A549 (cell line): Measurements from ENCODE around the gene DIAPH2. TPM values are rescaled to one million over a fixed set of nuclear protein-coding genes. Genes with fewer than 3 reads are reported as not detected.

ENCODE experiments used
- ATAC-seq, 2 experiments: fragments of 200-7000 bp in 1 of 2; fragments of >200 bp in 1 of 2; cut with Nextera tagmentation in 1 of 2; cut with Tn5 transposase in 1 of 2; 3 replicates each; pipeline versions ENCODE4 v1.8.0 to v1.9.1; 2018 to 2020; ENCODE audit warnings: mild to moderate bottlenecking in 1 of 2, moderate library complexity in 1 of 2
- CTCF ChIA-PET: fragments of 300-600 bp; sonication (Branson Sonifier 250); formaldehyde crosslinking; extraction: SDS; loops from one replicate; lab custom pipeline; 2021; ENCODE audit warnings: antibody characterized with exemption, inconsistent platforms; lab: Yijun Ruan, JAX
- POLR2A ChIA-PET: fragments of 350-600 bp; formaldehyde crosslinking; extraction: SDS; loops from one replicate; lab custom pipeline; 2021; ENCODE audit warnings: antibody characterized with exemption, inconsistent platforms; lab: Yijun Ruan, JAX
- DNase-seq, 2 experiments: peaks; one replicate each; pipeline versions ENCODE4 v3.0.0 to v3.0.0-alpha.2; 2011 to 2016; ENCODE audit warnings: low read depth in 1 of 2, low spot score in 1 of 2
- FAIRE-seq: peaks from 2 replicates; lab custom pipeline; 2011; peaks lifted over from hg19 to GRCh38; lab: Jason Lieb, UNC
- H3K27ac ChIP-seq, 2 experiments: fragments of >200 bp; sonication (Bioruptor Twin); formaldehyde crosslinking; 3 replicates each; pipeline ENCODE4 v1.5.1; 2016 to 2017
- H3K4me1 ChIP-seq: fragments of >200 bp; sonication (Bioruptor Twin); formaldehyde crosslinking; 3 replicates; pipeline ENCODE4 v1.6.1; 2016
- H3K4me2 ChIP-seq: fragments of >200 bp; sonication (Bioruptor Twin); formaldehyde crosslinking; 3 replicates; pipeline ENCODE4 v1.6.1; 2016
- H3K4me3 ChIP-seq: fragments of >200 bp; sonication (Bioruptor Twin); formaldehyde crosslinking; 3 replicates; pipeline ENCODE4 v1.5.1; 2016
- H3K9me3 ChIP-seq: fragments of >200 bp; sonication (Bioruptor Twin); formaldehyde crosslinking; 3 replicates; pipeline ENCODE4 v1.6.1; 2016
- ATOH8 ChIP-seq: fragments of 250-450 bp; sonication (Bioruptor Pico); IDR thresholded peaks from 2 replicates; pipeline ENCODE4 v1.5.0; 2020; ENCODE audit warnings: low read depth, mild to moderate bottlenecking, moderate library complexity
- BCL3 ChIP-seq: fragments of >200 bp; sonication (Bioruptor Twin); formaldehyde crosslinking; IDR thresholded peaks from 3 replicates; pipeline ENCODE4 v1.6.1; 2016
- BHLHE40 ChIP-seq: IDR thresholded peaks from 2 replicates; pipeline ENCODE4 v1.6.1; 2012; ENCODE audit warnings: low read depth, low read length, inconsistent platforms
- CBX2 ChIP-seq: fragments of 200-600 bp; sonication (generic); IDR thresholded peaks from 2 replicates; pipeline ENCODE4 v1.6.1; 2016; ENCODE audit warnings: low read depth, mild to moderate bottlenecking, borderline replicate concordance
- CBX8 ChIP-seq: fragments of 200-600 bp; sonication (generic); IDR thresholded peaks from 2 replicates; pipeline ENCODE4 v1.6.1; 2016
- CEBPB ChIP-seq, 2 experiments: fragments of >200 bp in 1 of 2; sonication (Bioruptor Twin) in 1 of 2; formaldehyde crosslinking in 1 of 2; IDR thresholded peaks; 2 replicates each; pipeline ENCODE4 v1.6.1; 2012 to 2016
- CHD4 ChIP-seq: fragments of 200-600 bp; sonication (generic); IDR thresholded peaks from 2 replicates; pipeline ENCODE4 v1.6.1; 2016; ENCODE audit warnings: antibody characterized with exemption, mild to moderate bottlenecking, borderline replicate concordance
- CTCF ChIP-seq: fragments of >200 bp; sonication (Bioruptor Twin); formaldehyde crosslinking; IDR thresholded peaks from 3 replicates; pipeline ENCODE4 v1.5.1; 2016
- E2F6 ChIP-seq: IDR thresholded peaks from 2 replicates; pipeline ENCODE4 v1.6.1; 2012; ENCODE audit warnings: low read depth, borderline replicate concordance
- FOXS1 ChIP-seq: fragments of 250-450 bp; sonication (Bioruptor Pico); IDR thresholded peaks from 2 replicates; pipeline ENCODE4 v1.5.0; 2020; ENCODE audit warnings: mild to moderate bottlenecking, moderate library complexity
- HES2 ChIP-seq: fragments of >200 bp; sonication (Bioruptor Twin); formaldehyde crosslinking; IDR thresholded peaks from 2 replicates; pipeline ENCODE4 v1.6.1; 2016
- HOXA7 ChIP-seq: fragments of 250-450 bp; sonication (Bioruptor Pico); IDR thresholded peaks from 2 replicates; pipeline ENCODE4 v1.5.0; 2020; ENCODE audit warnings: mild to moderate bottlenecking, moderate library complexity
- HOXB13 ChIP-seq: fragments of 250-450 bp; sonication (Bioruptor Pico); IDR thresholded peaks from 2 replicates; pipeline ENCODE4 v1.5.0; 2020; ENCODE audit warnings: low read depth, mild to moderate bottlenecking, moderate library complexity
- HOXB5 ChIP-seq: fragments of 250-450 bp; sonication (Bioruptor Pico); IDR thresholded peaks from 2 replicates; pipeline ENCODE4 v1.5.0; 2020; ENCODE audit warnings: mild to moderate bottlenecking, moderate library complexity
- JUNB ChIP-seq: fragments of >200 bp; sonication (Bioruptor Twin); formaldehyde crosslinking; IDR thresholded peaks from 2 replicates; pipeline ENCODE4 v1.6.1; 2016
- MAX ChIP-seq: IDR thresholded peaks from 2 replicates; pipeline ENCODE4 v1.6.1; 2012
- MYC ChIP-seq: IDR thresholded peaks from 2 replicates; pipeline ENCODE4 v1.6.1; 2012; ENCODE audit warnings: mild to moderate bottlenecking, inconsistent platforms, low read length, improper control_type of control experiment, borderline replicate concordance
- NFE2L2 ChIP-seq: fragments of 150-350 bp; conservative IDR thresholded peaks from 2 replicates; pipeline ENCODE4 v1.6.1; 2014; ENCODE audit warnings: low read length
- PHF8 ChIP-seq: fragments of 200-600 bp; sonication (generic); IDR thresholded peaks from 2 replicates; pipeline ENCODE4 v1.6.1; 2016; ENCODE audit warnings: low read depth, mild to moderate bottlenecking, antibody characterized with exemption, moderate library complexity, borderline replicate concordance
- RARB ChIP-seq: fragments of 250-450 bp; sonication (Bioruptor Pico); IDR thresholded peaks from 2 replicates; pipeline ENCODE4 v1.8.0; 2021; ENCODE audit warnings: mild to moderate bottlenecking, moderate library complexity
- RCOR1 ChIP-seq: fragments of 150-350 bp; IDR thresholded peaks from 2 replicates; pipeline ENCODE4 v1.6.1; 2014; ENCODE audit warnings: antibody characterized with exemption, low read length, low read depth
- TFCP2L1 ChIP-seq: fragments of 250-450 bp; sonication (Bioruptor Pico); IDR thresholded peaks from 2 replicates; pipeline ENCODE4 v1.5.0; 2021; ENCODE audit warnings: mild to moderate bottlenecking
- TP53 ChIP-seq: fragments of 250-450 bp; sonication (Bioruptor Pico); IDR thresholded peaks from 2 replicates; pipeline ENCODE4 v1.5.0; 2021; ENCODE audit warnings: mild to moderate bottlenecking, moderate library complexity
- ZC3H11A ChIP-seq: fragments of 450-650 bp; IDR thresholded peaks from 2 replicates; pipeline ENCODE4 v1.6.1; 2014; ENCODE audit warnings: antibody characterized with exemption, mild to moderate bottlenecking
- ZSCAN20 ChIP-seq: fragments of 250-450 bp; sonication (Bioruptor Pico); IDR thresholded peaks from 2 replicates; pipeline ENCODE4 v1.8.0; 2022; ENCODE audit warnings: mild to moderate bottlenecking, moderate library complexity
- WGBS: methylation state at CpG from one replicate; pipeline ENCODE4 v1.1.6; 2017; ENCODE audit errors: missing lambda C conversion rate; 5-methylcytosine and 5-hydroxymethylcytosine counted together
- polyA plus RNA-seq, 4 experiments: library from polyadenylated mRNA; depleted of rRNA in 3 of 4; stranded (reverse); fragments of >200 nt; fragmentation: RNase III in 1 of 4; extraction: RNeasy Plus Mini Kit Qiagen cat#74134 plus additional on column Dnase treatment in 1 of 4; gene quantifications; 2 replicates in 3 of 4; 3 replicates in 1 of 4; pipeline ENCODE4 v1.2.3, GENCODE V29; 2011 to 2017

DIAPH2 gene
- polyA plus RNA-seq, 2 of the 4 experiments (the other 2 are of a cell fraction): 3.7 to 10.0 TPM

- TF ChIP-seq CTCF (no peak), RCOR1 (no peak), JUNB (no peak), HOXA7 (no peak)
Measured at GRCh38 chrX:96820935-96821334, 136.3 kb downstream of the DIAPH2 start (continued).

GRCh38 chrX:96824166-96824565, 139.5 kb downstream of the DIAPH2 start:
- FAIRE-seq: peak; percentile 61
- POLR2A ChIA-PET: no interaction called here
- CTCF ChIA-PET: no interaction called here

GRCh38 chrX:96833333-96833732, 148.7 kb downstream of the DIAPH2 start:
- 93% methylated on average over 2 of the region's 2 CpGs for WGBS
- ChIA-PET POLR2A (no interaction called here), CTCF (no interaction called here)
- ATAC-seq: no peak
- DNase-seq: no peak
- Histone ChIP-seq H3K4me1 (0 out of 3 replicates have a peak, but pooled peaks cover 5% of the 10 kb centered on the region), H3K9me3 (no peaks in the 10 kb centered on the region), H3K27ac (no peak overlapping the region), H3K4me3 (no peak overlapping the region), H3K4me2 (no peak overlapping the region)
- FAIRE-seq: no peak
- TF ChIP-seq TFCP2L1 (CRISPR knock-in tag) (no peak), ZC3H11A (no peak), HOXB13 (no peak), CHD4 (no peak), ZSCAN20 (CRISPR knock-in tag) (no peak), MYC (no peak), HOXA7 (no peak), ATOH8 (CRISPR knock-in tag) (no peak), PHF8 (no peak), NFE2L2 (no peak), E2F6 (no peak), MAX (no peak), HES2 (no peak), CBX2 (no peak), FOXS1 (CRISPR knock-in tag) (no peak)

More at GRCh38 chrX:96824166-96824565, 139.5 kb downstream of the DIAPH2 start:
- H3K4me1 ChIP-seq: no peaks in the 10 kb centered on the region
- no peaks in the 10 kb centered on the region for H3K9me3 ChIP-seq
- H3K4me2 ChIP-seq: no peak overlapping the region
- H3K4me3 ChIP-seq: no peak overlapping the region
- DNase-seq (no peak), ATAC-seq (no peak)
- 92% methylated on average over 3 of the region's 3 CpGs for WGBS
- TF ChIP-seq BHLHE40 (no peak), CBX8 (no peak), JUNB (no peak), HOXA7 (no peak), RARB (CRISPR knock-in tag) (no peak), CEBPB (IDR thresholded peaks at IDR 0.05) (no peak), HOXB5 (CRISPR knock-in tag) (no peak), BCL3 (no peak), TP53 (CRISPR knock-in tag) (no peak)
- no peak overlapping the region for H3K27ac ChIP-seq
